Ishikawa (cell line): Measurements from ENCODE around the gene CYBB.

Experiments used
- CEBPB ChIP-seq: IDR thresholded peaks from 2 replicates; pipeline ENCODE4 v1.6.1; 2012
- CREB1 ChIP-seq: IDR thresholded peaks from 2 replicates; pipeline ENCODE4 v1.6.1; 2012; ENCODE audit warnings: low read depth
- EGR1 ChIP-seq: IDR thresholded peaks from 2 replicates; pipeline ENCODE4 v1.6.1; 2012
- EP300 ChIP-seq: IDR thresholded peaks from 2 replicates; pipeline ENCODE4 v1.6.1; 2012; ENCODE audit warnings: borderline replicate concordance
- FOXM1 ChIP-seq: IDR thresholded peaks from 2 replicates; pipeline ENCODE4 v1.6.1; 2012; ENCODE audit warnings: low read depth, borderline replicate concordance
- NFIC ChIP-seq: IDR thresholded peaks from 2 replicates; pipeline ENCODE4 v1.6.1; 2012
- RAD21 ChIP-seq: IDR thresholded peaks from 2 replicates; pipeline ENCODE4 v1.6.1; 2012; ENCODE audit warnings: low read depth
- REST ChIP-seq: IDR thresholded peaks from 2 replicates; pipeline ENCODE4 v1.6.1; 2012; ENCODE audit warnings: low read depth, mild to moderate bottlenecking
- TAF1 ChIP-seq: IDR thresholded peaks from 2 replicates; pipeline ENCODE4 v1.6.1; 2012; ENCODE audit warnings: low read depth, mild to moderate bottlenecking
- TCF12 ChIP-seq: IDR thresholded peaks from 2 replicates; pipeline ENCODE4 v1.6.1; 2012; ENCODE audit warnings: low read depth
- TEAD4 ChIP-seq: IDR thresholded peaks from 2 replicates; pipeline ENCODE4 v1.6.1; 2012
- USF1 ChIP-seq: IDR thresholded peaks from 2 replicates; pipeline ENCODE4 v1.6.1; 2012
- YY1 ChIP-seq: IDR thresholded peaks from 2 replicates; pipeline ENCODE4 v1.6.1; 2012; ENCODE audit warnings: low read depth
- ZBTB7A ChIP-seq: IDR thresholded peaks from 2 replicates; pipeline ENCODE4 v1.6.1; 2012; ENCODE audit warnings: low read depth
- TF ChIP-seq, protein P1 (sequence below): IDR thresholded peaks from 2 replicates; pipeline ENCODE4 v1.6.1; 2012

Gene CYBB

DNA sequence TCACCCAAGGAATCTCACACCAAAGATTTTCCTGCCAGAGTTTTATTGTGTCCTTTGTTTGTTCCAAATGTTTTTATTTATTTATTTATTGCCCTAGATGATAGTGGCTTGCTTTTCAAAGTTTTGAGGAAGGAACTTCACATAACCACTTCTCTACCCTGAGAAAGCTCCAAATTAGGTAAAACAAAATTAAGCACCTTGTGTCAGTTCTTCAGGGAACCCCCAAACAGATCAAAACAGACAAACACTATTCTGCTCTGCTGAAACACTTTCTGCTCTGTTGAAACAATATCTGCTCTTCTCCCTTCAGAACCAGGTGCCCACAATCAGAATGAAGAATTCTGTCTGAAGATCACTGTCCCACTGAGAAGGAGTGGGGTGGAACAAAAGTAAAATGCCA is 16.5 kb upstream of the CYBB start:
- TF ChIP-seq FOXM1 (no peak), REST (no peak), USF1 (no peak), RAD21 (no peak), CREB1 (no peak), TAF1 (no peak), NFIC (no peak), CEBPB (no peak), YY1 (no peak), ZBTB7A (no peak), TEAD4 (no peak), EGR1 (no peak), EP300 (no peak), TCF12 (no peak)
- TF ChIP-seq, protein P1, sequence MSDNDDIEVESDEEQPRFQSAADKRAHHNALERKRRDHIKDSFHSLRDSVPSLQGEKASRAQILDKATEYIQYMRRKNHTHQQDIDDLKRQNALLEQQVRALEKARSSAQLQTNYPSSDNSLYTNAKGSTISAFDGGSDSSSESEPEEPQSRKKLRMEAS = no peak

DNA sequence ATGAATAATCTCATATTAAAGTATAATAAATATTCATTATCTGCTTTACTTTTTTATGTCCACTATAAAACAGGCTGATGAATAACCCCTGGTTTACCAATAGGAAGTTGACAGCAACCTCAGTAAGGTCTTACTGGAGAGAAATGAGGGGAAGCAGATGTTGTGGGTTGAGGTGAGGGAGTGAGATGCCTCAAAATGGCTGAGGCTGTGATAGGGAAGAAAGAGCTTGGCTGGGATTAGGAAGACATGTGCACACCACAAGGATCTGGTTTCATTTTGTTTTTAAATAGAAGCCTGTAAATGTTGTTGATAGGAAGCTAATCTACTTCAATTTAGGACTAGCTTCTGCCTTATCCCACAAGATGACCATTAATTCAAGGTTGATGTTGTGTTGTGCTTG is 14.4 kb upstream of the CYBB start:
- no peak for TF ChIP-seq CEBPB
- TF ChIP-seq FOXM1 = no peak
- no peak for TF ChIP-seq RAD21
- TF ChIP-seq TAF1 = no peak

DNA sequence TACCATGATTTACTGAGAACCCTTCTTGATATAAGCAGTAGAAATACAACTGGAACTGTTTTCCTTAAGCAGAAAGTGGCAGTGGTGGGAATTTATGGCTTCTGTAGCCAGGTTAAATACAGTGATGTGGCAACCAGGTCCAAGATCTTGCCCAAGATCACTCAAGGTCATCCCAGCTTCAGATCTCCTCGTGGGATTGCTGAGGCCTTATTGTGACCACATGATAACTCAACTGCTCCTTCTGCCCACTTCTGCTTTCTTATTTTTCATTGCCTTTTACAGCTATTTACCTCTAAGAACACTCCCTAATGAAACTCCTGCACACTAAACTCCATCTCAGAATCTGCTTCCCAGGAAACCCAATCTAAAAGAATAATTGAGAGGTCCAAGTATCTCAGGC is 12.4 kb upstream of the CYBB start:
- TF ChIP-seq EGR1 = no peak
- TF ChIP-seq TAF1 = no peak
- no peak for TF ChIP-seq NFIC
- TF ChIP-seq ZBTB7A = no peak
- no peak for TF ChIP-seq EP300
- TF ChIP-seq USF1 = no peak
- TF ChIP-seq TCF12 = no peak
- no peak for TF ChIP-seq TEAD4
- TF ChIP-seq CREB1 = no peak
- no peak for TF ChIP-seq REST
- TF ChIP-seq, protein P1 = no peak
- no peak for TF ChIP-seq RAD21
- TF ChIP-seq YY1 = no peak

- TF ChIP-seq TCF12 = no peak
- no peak for TF ChIP-seq ZBTB7A
These were observed 3.4 kb upstream of the CYBB start for GRCh38 chrX:37776283-37776986.

DNA sequence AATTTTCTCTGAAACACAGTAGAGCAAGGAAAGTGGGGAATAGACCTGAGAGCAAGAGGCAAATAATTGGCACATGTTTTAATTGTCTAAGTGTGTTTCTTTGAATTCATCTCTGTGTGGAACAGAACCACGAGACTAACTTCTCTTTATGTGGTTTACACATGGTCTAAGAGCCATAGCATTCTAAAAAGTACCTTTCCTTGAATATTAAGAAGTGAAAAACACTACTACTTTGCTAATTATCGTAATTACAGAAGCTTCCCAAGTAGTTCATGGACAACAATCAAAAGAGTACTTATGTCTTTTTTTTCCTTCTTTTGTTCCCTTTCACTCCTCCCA is 2.9 kb upstream of the CYBB start:
- no peak for TF ChIP-seq TCF12
- TF ChIP-seq CREB1 = no peak
- TF ChIP-seq, protein P1 = no peak
- TF ChIP-seq TAF1 = no peak
- no peak for TF ChIP-seq USF1
- TF ChIP-seq NFIC = no peak
- no peak for TF ChIP-seq TEAD4
- no peak for TF ChIP-seq YY1
- TF ChIP-seq ZBTB7A = no peak
- TF ChIP-seq EGR1 = no peak
- no peak for TF ChIP-seq FOXM1
- no peak for TF ChIP-seq RAD21
- no peak for TF ChIP-seq EP300

DNA sequence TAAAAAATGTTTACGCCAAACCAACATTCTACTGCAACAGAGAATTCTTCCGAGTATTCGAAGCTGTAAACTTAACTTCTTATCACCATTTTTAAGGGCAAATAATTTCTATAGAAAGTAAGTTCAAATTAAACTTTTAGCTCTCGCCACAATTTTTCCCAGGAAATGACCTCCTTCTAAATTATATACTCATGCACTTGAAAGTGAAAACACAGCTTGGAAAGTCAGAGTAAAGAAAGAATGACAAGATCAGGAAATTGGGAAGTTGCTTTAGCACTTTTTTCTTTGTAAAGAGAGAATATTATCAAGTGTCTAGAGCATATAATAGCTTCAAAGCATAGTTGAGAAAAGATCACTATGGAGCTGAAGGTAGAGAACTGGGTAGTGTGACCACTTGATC is 1.2 kb downstream of the CYBB start:
- TF ChIP-seq FOXM1 = no peak
- no peak for TF ChIP-seq YY1
- TF ChIP-seq EP300 = no peak
- TF ChIP-seq, protein P1 = no peak
- TF ChIP-seq TAF1 = no peak
- TF ChIP-seq RAD21 = no peak
